Measurements from ENCODE around the gene ATP6V0C.

GRCh38 chr16:2477327-2477726 is 36.4 kb upstream of the ATP6V0C start:
- TF ChIP-seq CTCF (IDR thresholded peaks at IDR 0.05), result no peak
- TF ChIP-seq POLR2A (IDR thresholded peaks at IDR 0.05), result no peak
